ENCODE data around the gene PRKRA.

- TF ChIP-seq TARDBP (IDR thresholded peaks at IDR 0.05) (no peak), CTBP1 (IDR thresholded peaks at IDR 0.05; ENCODE audit: borderline replicate concordance) (no peak), FOXM1 (IDR thresholded peaks at IDR 0.05; ENCODE audit: borderline replicate concordance) (no peak), ZNF384 (IDR thresholded peaks at IDR 0.05) (no peak), FOXA1 (IDR thresholded peaks at IDR 0.05) (no peak), SUZ12 (IDR thresholded peaks at IDR 0.05) (no peak), L3MBTL2 (conservative IDR thresholded peaks at IDR 0.05) (no peak), HDGF (IDR thresholded peaks at IDR 0.05; ENCODE audit: borderline replicate concordance) (no peak), ELF4 (IDR thresholded peaks at IDR 0.05) (no peak), ARNT (IDR thresholded peaks at IDR 0.05) (no peak), BHLHE40 (IDR thresholded peaks at IDR 0.05; ENCODE audit: borderline replicate concordance) (no peak)
These were observed 1.9 kb downstream of the PRKRA start for GRCh38 chr2:178448968-178449661.

Measured in HEK293T (cell line).